ENCODE data around the gene ZDHHC3.

ZDHHC3 gene

GRCh38 chr3:45003406-45003805 lies 27.4 kb upstream of the ZDHHC3 start:
- TF ChIP-seq USF1 (IDR thresholded peaks at IDR 0.05) (no peak), EP300 (IDR thresholded peaks at IDR 0.05; ENCODE audit: borderline replicate concordance) (no peak), RAD21 (IDR thresholded peaks at IDR 0.05; ENCODE audit: low read depth) (no peak), FOXM1 (IDR thresholded peaks at IDR 0.05; ENCODE audit: borderline replicate concordance, low read depth) (no peak), TEAD4 (IDR thresholded peaks at IDR 0.05) (no peak)

GRCh38 chr3:45002720-45003119 lies 26.7 kb upstream of the ZDHHC3 start:
- TF ChIP-seq TEAD4 (IDR thresholded peaks at IDR 0.05): no peak
- TF ChIP-seq TCF12 (IDR thresholded peaks at IDR 0.05; ENCODE audit: low read depth): no peak
- TF ChIP-seq NFIC (IDR thresholded peaks at IDR 0.05): no peak
- TF ChIP-seq TAF1 (IDR thresholded peaks at IDR 0.05; ENCODE audit: low read depth): no peak
- TF ChIP-seq EP300 (IDR thresholded peaks at IDR 0.05; ENCODE audit: borderline replicate concordance): no peak
- no peak for TF ChIP-seq FOXM1 (IDR thresholded peaks at IDR 0.05; ENCODE audit: borderline replicate concordance, low read depth)
- TF ChIP-seq MAX (IDR thresholded peaks at IDR 0.05): no peak
- no peak for TF ChIP-seq EGR1 (IDR thresholded peaks at IDR 0.05)
- TF ChIP-seq REST (IDR thresholded peaks at IDR 0.05; ENCODE audit: low read depth): no peak
- no peak for TF ChIP-seq CEBPB (IDR thresholded peaks at IDR 0.05)
- TF ChIP-seq ZBTB7A (IDR thresholded peaks at IDR 0.05; ENCODE audit: low read depth): no peak
- TF ChIP-seq YY1 (IDR thresholded peaks at IDR 0.05; ENCODE audit: low read depth): no peak
- no peak for TF ChIP-seq USF1 (IDR thresholded peaks at IDR 0.05)
- TF ChIP-seq CREB1 (IDR thresholded peaks at IDR 0.05; ENCODE audit: low read depth): no peak
- TF ChIP-seq RAD21 (IDR thresholded peaks at IDR 0.05; ENCODE audit: low read depth): no peak

GRCh38 chr3:45002139-45002660 lies 26.2 kb upstream of the ZDHHC3 start:
- TF ChIP-seq ZBTB7A (IDR thresholded peaks at IDR 0.05; ENCODE audit: low read depth) (no peak), TEAD4 (IDR thresholded peaks at IDR 0.05) (no peak), CREB1 (IDR thresholded peaks at IDR 0.05; ENCODE audit: low read depth) (no peak), CEBPB (IDR thresholded peaks at IDR 0.05) (no peak), FOXM1 (IDR thresholded peaks at IDR 0.05; ENCODE audit: borderline replicate concordance, low read depth) (no peak), RAD21 (IDR thresholded peaks at IDR 0.05; ENCODE audit: low read depth) (no peak), EGR1 (IDR thresholded peaks at IDR 0.05) (no peak), TAF1 (IDR thresholded peaks at IDR 0.05; ENCODE audit: low read depth) (no peak), YY1 (IDR thresholded peaks at IDR 0.05; ENCODE audit: low read depth) (no peak), NFIC (IDR thresholded peaks at IDR 0.05) (no peak), TCF12 (IDR thresholded peaks at IDR 0.05; ENCODE audit: low read depth) (no peak), USF1 (IDR thresholded peaks at IDR 0.05) (no peak), REST (IDR thresholded peaks at IDR 0.05; ENCODE audit: low read depth) (no peak), MAX (IDR thresholded peaks at IDR 0.05) (no peak), EP300 (IDR thresholded peaks at IDR 0.05; ENCODE audit: borderline replicate concordance) (no peak)

GRCh38 chr3:45001738-45002137 lies 25.8 kb upstream of the ZDHHC3 start:
- TF ChIP-seq RAD21 (IDR thresholded peaks at IDR 0.05; ENCODE audit: low read depth) (no peak), CEBPB (IDR thresholded peaks at IDR 0.05) (no peak), FOXM1 (IDR thresholded peaks at IDR 0.05; ENCODE audit: borderline replicate concordance, low read depth) (no peak), YY1 (IDR thresholded peaks at IDR 0.05; ENCODE audit: low read depth) (no peak), EGR1 (IDR thresholded peaks at IDR 0.05) (no peak), USF1 (IDR thresholded peaks at IDR 0.05) (no peak), TAF1 (IDR thresholded peaks at IDR 0.05; ENCODE audit: low read depth) (no peak), ZBTB7A (IDR thresholded peaks at IDR 0.05; ENCODE audit: low read depth) (no peak), MAX (IDR thresholded peaks at IDR 0.05) (no peak), EP300 (IDR thresholded peaks at IDR 0.05; ENCODE audit: borderline replicate concordance) (no peak), TEAD4 (IDR thresholded peaks at IDR 0.05) (no peak), CREB1 (IDR thresholded peaks at IDR 0.05; ENCODE audit: low read depth) (no peak)

- TF ChIP-seq USF1 (IDR thresholded peaks at IDR 0.05): no peak
- TF ChIP-seq TAF1 (IDR thresholded peaks at IDR 0.05; ENCODE audit: low read depth): no peak
- TF ChIP-seq REST (IDR thresholded peaks at IDR 0.05; ENCODE audit: low read depth): no peak
These were observed 24.8 kb upstream of the ZDHHC3 start for GRCh38 chr3:45000823-45001222.

Measured in Ishikawa (cell line).